ENCODE results near the gene USP9X.

DNA sequence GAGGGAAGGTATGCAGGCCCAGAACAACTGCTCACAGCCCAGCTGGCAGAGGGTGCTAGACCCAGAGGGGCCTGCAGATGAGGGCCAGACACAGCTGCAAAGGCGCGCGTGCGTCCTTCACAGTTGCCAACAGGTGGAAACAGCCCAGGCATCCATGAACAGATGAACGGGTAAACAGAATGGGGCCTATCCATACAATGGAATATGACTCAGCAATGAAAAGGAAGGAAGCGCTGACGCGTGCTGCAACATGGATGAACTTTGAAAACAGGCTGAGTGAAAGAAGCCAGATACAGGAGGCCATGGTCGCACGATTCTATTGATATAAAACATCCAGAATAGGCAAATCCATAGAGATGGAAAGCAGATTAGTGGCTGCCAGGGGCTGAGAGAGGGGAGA lies 165.6 kb downstream of the USP9X start:
- TF ChIP-seq, protein P1, sequence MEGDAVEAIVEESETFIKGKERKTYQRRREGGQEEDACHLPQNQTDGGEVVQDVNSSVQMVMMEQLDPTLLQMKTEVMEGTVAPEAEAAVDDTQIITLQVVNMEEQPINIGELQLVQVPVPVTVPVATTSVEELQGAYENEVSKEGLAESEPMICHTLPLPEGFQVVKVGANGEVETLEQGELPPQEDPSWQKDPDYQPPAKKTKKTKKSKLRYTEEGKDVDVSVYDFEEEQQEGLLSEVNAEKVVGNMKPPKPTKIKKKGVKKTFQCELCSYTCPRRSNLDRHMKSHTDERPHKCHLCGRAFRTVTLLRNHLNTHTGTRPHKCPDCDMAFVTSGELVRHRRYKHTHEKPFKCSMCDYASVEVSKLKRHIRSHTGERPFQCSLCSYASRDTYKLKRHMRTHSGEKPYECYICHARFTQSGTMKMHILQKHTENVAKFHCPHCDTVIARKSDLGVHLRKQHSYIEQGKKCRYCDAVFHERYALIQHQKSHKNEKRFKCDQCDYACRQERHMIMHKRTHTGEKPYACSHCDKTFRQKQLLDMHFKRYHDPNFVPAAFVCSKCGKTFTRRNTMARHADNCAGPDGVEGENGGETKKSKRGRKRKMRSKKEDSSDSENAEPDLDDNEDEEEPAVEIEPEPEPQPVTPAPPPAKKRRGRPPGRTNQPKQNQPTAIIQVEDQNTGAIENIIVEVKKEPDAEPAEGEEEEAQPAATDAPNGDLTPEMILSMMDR (tag by site-specific recombination; IDR thresholded peaks at IDR 0.05): no peak
- TF ChIP-seq ZNF701 (tag by site-specific recombination; IDR thresholded peaks at IDR 0.05) (no peak), ZNF221 (tag by site-specific recombination; IDR thresholded peaks at IDR 0.05; ENCODE audit: borderline replicate concordance) (no peak), YY1 (tag by site-specific recombination; IDR thresholded peaks at IDR 0.05) (no peak), ZNF785 (tag by site-specific recombination; IDR thresholded peaks at IDR 0.05) (no peak), SP7 (tag by site-specific recombination; IDR thresholded peaks at IDR 0.05) (no peak), ZNF302 (tag by site-specific recombination; IDR thresholded peaks at IDR 0.05; ENCODE audit: low read depth) (no peak), ZNF776 (tag by site-specific recombination; IDR thresholded peaks at IDR 0.05; ENCODE audit: borderline replicate concordance) (no peak), ZNF843 (tag by site-specific recombination; IDR thresholded peaks at IDR 0.05) (no peak), ZBTB1 (tag by site-specific recombination; IDR thresholded peaks at IDR 0.05) (no peak)
- TF ChIP-seq, protein P2, sequence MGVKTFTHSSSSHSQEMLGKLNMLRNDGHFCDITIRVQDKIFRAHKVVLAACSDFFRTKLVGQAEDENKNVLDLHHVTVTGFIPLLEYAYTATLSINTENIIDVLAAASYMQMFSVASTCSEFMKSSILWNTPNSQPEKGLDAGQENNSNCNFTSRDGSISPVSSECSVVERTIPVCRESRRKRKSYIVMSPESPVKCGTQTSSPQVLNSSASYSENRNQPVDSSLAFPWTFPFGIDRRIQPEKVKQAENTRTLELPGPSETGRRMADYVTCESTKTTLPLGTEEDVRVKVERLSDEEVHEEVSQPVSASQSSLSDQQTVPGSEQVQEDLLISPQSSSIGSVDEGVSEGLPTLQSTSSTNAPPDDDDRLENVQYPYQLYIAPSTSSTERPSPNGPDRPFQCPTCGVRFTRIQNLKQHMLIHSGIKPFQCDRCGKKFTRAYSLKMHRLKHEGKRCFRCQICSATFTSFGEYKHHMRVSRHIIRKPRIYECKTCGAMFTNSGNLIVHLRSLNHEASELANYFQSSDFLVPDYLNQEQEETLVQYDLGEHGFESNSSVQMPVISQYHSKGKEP (tag by site-specific recombination; IDR thresholded peaks at IDR 0.05): no peak
